GOT3 (cell line): ENCODE results near the gene HOXD8.
A peak's percentile ranks its signal among the peaks of the same experiment; 100 is the strongest.

Experiments
- DNase-seq: peaks from one replicate; lab custom pipeline; 2025; ENCODE audit warnings: mixed read lengths; lab: John Stamatoyannopoulos, UW

HOXD8 gene

DNA sequence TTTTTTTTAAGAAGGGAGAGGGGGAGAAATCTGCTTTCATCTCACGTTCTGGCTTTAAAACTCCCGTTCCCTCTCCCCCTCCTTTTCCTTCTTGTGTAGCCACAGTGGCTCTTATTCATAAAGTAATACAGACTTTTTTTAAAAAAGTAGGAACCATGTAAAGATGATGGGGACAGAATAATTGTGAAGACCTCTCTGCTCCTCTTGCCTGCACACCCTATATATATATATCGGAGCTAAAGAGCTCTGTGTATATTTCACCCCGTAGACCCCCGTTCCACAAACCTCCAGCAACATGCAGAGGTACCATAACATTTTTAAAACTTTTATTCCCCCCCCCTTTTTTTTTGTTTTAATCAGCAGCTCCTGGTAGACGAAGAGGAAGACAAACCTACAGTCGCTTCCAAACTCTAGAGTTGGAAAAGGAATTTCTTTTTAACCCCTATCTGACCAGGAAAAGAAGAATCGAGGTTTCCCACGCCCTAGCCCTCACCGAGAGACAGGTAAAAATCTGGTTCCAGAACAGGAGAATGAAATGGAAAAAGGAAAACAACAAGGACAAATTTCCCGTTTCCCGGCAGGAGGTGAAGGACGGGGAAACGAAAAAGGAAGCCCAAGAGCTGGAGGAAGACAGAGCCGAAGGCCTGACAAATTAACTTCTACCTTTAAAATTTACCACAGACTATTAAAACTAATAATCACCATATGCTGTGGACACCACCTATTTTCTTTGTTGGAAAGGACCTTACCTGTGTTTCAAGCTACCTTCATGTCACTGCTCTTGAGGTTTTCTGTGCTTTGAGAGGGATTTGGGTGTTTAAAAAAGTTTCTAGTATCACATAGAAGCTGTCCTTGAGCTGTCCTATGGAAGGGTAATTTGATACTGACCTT is 1.7 kb downstream of the HOXD8 start:
- DNase-seq, result no peak

- DNase-seq, result no peak
Measured at GRCh38 chr2:176131848-176132158, 2.3 kb downstream of the HOXD8 start.

- DNase-seq, result no peak
Measured at GRCh38 chr2:176132205-176133171, 3.0 kb downstream of the HOXD8 start.

GRCh38 chr2:176133389-176133788 is 3.9 kb downstream of the HOXD8 start:
- DNase-seq, result no peak

DNA sequence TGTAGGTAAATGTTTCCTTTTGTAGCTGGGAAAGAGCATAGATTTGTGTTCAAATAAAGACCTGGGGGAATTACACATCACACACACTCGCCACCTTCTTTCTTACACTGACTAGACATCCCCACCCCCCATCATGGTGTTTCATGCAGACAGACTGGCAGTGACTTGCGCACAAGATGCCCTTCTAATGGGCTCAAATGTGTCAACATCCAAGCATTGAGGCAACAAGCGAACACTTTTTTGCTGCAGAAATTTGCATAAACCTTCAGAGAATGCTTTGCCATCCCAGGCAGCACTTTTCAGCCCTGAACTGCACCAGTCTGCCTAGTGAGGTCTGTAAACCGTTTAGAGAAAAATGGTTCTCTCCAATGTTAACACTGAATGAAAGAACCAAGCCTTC is 4.5 kb downstream of the HOXD8 start:
- no peak for DNase-seq

DNA sequence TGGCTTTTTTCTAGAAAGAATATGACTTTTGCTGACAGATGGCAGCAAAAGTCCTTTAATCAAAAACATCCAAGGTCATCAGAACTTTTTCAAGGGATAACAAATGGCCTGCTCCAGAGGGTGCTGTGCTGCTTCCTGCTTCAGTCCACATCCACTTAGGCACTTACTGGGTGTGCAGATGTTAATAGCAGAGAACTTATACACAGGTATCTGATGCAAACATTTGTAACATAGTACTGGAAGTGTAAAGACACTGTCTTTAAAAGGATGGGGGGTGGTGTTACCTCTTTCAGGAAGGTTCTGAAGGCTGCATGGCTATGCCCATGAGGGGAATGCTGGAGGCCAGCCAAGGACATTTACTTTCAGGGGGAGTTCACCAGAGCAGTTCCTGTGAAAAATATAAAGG is 5.5 kb downstream of the HOXD8 start:
- DNase-seq, result no peak

- DNase-seq, result no peak
Measured at GRCh38 chr2:176136374-176137251, 7.1 kb downstream of the HOXD8 start.

DNA sequence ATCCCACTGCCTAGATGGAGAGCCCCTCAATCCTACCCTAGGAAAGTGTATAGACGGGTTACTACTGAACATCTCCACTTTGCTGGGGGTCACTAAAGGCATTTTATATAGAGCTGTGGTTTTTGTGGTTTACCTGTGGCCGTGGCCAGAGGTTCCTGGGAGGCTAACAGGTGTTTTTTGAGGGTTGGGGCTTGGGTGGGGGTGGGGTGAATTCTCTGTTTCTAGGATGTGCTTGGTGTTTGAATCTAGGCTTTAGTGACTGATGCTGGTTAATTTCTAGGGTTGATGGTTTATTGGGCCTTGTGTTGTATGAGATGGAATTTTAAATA is 7.7 kb downstream of the HOXD8 start:
- DNase-seq, result no peak

- no peak for DNase-seq
Measured at GRCh38 chr2:176137906-176138305, 8.4 kb downstream of the HOXD8 start.

DNA sequence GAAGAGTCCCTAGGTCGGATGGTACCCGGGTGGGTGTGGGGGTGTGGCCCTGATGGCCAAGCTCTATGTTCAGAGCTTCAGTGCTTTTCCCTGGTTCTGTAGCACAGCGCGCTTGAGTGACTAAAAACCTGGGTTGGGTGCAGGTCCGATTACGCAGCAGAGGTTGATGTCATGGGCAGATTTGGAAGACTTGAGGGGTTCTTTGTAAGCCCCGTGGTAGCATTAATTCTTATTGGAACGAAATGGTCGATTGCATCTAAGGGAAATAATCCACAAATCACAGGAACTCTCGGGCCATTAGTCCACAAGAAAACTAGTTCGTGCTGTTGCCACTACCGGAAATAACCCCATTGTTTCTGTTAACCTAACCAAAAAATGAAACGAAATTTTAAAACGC is 9.0 kb downstream of the HOXD8 start:
- no peak for DNase-seq

DNA sequence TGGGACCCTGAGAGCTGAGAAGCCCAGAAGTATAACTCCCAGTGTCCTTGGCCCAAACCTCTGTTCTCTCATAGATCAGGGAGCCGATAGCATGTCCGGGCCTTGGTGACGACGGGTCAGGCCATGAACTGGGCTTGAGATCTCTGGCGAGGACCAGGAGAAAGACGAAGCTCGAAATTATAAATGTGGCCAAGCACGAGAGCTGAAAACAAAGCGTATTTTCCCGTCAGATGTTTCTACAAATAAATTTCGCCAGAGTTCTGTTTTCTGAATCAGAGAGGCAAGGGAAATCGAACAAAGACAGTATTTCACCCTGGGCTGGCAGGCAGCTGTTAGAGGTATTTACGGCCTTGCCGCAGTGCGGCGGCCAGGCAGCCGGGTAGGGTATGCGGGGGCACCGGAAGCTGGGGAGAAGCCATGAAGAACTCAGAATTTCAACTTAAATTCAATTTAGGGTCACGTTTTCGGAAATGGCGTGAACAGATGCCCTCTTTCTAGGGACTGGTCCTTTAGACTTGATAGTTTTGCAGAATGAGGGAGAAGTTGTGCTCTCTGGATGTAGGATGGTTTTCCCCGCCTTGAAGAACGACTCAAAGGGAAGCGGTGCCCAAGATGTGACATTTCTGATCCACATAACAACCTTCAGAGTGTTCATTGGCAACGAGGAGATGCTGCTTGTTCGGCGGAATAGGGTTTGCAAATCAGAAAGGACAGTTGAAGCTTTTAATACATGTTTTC is 9.6 kb downstream of the HOXD8 start:
- DNase-seq, result no peak

GRCh38 chr2:176139661-176140512 is 10.4 kb downstream of the HOXD8 start:
- DNase-seq, result no peak

- DNase-seq, result peak; percentile 50
Measured at GRCh38 chr2:176140513-176141317, 11.2 kb downstream of the HOXD8 start.

DNA sequence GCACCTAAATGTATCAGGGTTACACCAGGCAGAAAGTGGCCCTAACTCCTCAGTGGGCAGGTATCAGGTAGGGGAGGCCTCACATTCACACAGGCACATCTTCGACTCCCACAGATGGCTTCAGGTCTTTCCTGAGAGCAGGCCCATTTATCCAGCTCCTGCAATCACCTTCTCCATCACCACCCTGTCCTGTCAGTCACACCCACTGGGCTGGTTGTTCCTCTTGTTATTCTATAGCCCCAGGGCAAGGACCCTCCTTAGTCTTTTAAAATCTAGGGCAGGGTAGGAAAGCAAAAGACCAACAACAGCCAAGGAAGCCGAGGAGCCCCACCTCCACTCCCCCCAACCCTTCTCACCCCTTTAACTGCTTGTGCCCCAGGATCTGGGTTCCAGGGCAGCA is 12.8 kb downstream of the HOXD8 start:
- no peak for DNase-seq

- DNase-seq, result no peak
Measured at GRCh38 chr2:176145085-176145969, 15.8 kb downstream of the HOXD8 start.

GRCh38 chr2:176146101-176146500 is 16.6 kb downstream of the HOXD8 start:
- no peak for DNase-seq

DNA sequence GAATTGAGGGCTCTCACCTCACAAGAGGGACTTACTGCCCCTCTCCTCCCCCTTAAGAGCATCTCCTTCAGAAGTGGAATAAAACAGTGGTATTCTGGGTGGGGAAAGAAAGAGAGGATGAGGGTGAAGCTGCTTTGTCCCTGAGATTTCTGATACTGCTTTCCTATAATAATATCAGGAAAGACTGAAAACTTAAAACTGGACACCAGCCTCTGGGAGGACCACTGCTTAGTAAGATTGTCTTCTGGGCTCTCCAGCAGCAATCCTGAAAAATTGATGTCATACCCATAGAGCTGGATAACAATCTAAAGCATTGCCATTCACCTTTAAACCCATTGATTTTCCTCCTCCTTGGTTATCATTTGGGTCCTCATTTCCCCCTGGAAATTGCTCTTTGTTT is 17.1 kb downstream of the HOXD8 start:
- DNase-seq, result no peak

DNA sequence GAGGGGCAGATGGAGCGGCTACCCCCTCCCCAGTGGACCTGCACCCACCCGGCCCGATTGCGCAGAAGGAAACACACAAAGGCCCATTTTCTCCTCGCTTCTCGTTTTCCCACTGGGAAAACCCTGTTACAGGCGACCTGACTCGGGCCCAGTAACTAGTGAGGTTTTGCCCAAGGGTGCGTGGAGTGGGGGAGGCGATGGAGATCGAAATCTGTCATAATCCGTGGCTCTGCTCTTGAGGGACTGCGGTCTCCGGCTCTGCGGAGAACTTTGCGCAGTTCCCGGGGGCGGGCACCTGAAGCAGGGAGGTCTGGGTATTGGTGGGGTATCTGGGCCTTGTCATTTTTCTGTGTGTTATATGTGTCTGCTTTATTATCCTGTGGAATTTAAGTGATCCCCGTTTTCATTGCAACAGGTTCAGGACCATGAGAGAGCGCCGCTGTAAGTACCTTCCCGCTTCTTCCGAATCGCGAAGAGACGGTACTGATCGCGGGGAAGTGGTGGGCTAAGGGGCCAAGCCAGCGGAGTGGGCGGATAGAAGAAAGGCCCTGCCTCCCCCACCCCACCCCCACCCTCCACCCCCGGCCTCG is 17.8 kb downstream of the HOXD8 start:
- no peak for DNase-seq
